ENCODE measurements around the gene TCEAL9.

DNA sequence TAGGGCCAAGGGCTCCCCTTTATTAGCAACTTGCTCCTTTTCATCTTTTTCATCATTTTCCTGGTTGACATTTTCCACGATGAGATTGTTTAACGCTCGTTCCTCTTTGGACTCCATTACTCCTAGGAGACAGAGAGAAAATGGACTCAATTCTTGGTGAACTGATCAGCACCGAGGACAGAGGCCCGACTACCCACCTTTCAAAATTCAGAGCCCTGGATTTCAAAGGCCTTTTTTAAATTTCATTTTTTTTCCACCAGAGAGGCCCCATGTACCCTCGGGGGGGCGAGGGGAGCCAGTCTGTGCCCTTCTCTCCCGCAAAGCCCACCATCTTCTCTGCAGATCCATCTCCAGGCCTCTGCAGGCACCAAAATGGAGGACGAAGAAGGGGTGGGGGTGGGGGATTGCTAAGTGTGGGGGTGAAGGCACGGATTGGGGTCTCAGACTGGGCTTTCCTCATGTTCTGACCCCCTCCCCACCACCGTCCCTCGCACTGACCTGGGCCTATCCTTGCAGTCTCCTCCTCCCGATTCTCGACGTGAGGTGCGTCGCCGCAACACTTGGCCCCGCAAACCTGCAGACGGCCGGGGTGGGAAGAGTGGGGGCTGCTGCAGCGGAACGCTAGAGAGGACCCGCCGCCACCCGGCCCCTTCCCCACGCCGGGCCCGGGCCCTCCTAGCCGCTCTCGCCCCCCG, 46.3 kb upstream of the TCEAL9 start:
- TF ChIP-seq, protein P1, sequence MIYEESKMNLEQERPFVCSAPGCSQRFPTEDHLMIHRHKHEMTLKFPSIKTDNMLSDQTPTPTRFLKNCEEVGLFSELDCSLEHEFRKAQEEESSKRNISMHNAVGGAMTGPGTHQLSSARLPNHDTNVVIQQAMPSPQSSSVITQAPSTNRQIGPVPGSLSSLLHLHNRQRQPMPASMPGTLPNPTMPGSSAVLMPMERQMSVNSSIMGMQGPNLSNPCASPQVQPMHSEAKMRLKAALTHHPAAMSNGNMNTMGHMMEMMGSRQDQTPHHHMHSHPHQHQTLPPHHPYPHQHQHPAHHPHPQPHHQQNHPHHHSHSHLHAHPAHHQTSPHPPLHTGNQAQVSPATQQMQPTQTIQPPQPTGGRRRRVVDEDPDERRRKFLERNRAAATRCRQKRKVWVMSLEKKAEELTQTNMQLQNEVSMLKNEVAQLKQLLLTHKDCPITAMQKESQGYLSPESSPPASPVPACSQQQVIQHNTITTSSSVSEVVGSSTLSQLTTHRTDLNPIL (CRISPR knock-in tag; IDR thresholded peaks at IDR 0.05; ENCODE audit: low read depth), result no peak
- no peak for TF ChIP-seq OSR1 (CRISPR knock-in tag; IDR thresholded peaks at IDR 0.05)
- TF ChIP-seq ARNTL (CRISPR knock-in tag; IDR thresholded peaks at IDR 0.05; ENCODE audit: borderline replicate concordance, low read depth), result no peak
- TF ChIP-seq ESRRG (CRISPR knock-in tag; IDR thresholded peaks at IDR 0.05), result no peak
- TF ChIP-seq, protein P2, sequence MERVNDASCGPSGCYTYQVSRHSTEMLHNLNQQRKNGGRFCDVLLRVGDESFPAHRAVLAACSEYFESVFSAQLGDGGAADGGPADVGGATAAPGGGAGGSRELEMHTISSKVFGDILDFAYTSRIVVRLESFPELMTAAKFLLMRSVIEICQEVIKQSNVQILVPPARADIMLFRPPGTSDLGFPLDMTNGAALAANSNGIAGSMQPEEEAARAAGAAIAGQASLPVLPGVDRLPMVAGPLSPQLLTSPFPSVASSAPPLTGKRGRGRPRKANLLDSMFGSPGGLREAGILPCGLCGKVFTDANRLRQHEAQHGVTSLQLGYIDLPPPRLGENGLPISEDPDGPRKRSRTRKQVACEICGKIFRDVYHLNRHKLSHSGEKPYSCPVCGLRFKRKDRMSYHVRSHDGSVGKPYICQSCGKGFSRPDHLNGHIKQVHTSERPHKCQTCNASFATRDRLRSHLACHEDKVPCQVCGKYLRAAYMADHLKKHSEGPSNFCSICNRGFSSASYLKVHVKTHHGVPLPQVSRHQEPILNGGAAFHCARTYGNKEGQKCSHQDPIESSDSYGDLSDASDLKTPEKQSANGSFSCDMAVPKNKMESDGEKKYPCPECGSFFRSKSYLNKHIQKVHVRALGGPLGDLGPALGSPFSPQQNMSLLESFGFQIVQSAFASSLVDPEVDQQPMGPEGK (CRISPR knock-in tag; IDR thresholded peaks at IDR 0.05; ENCODE audit: borderline replicate concordance), result no peak
- TF ChIP-seq ISL1 (CRISPR knock-in tag; IDR thresholded peaks at IDR 0.05), result no peak
- TF ChIP-seq, protein P3, sequence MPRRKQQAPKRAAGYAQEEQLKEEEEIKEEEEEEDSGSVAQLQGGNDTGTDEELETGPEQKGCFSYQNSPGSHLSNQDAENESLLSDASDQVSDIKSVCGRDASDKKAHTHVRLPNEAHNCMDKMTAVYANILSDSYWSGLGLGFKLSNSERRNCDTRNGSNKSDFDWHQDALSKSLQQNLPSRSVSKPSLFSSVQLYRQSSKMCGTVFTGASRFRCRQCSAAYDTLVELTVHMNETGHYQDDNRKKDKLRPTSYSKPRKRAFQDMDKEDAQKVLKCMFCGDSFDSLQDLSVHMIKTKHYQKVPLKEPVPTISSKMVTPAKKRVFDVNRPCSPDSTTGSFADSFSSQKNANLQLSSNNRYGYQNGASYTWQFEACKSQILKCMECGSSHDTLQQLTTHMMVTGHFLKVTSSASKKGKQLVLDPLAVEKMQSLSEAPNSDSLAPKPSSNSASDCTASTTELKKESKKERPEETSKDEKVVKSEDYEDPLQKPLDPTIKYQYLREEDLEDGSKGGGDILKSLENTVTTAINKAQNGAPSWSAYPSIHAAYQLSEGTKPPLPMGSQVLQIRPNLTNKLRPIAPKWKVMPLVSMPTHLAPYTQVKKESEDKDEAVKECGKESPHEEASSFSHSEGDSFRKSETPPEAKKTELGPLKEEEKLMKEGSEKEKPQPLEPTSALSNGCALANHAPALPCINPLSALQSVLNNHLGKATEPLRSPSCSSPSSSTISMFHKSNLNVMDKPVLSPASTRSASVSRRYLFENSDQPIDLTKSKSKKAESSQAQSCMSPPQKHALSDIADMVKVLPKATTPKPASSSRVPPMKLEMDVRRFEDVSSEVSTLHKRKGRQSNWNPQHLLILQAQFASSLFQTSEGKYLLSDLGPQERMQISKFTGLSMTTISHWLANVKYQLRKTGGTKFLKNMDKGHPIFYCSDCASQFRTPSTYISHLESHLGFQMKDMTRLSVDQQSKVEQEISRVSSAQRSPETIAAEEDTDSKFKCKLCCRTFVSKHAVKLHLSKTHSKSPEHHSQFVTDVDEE (CRISPR knock-in tag; IDR thresholded peaks at IDR 0.05), result no peak
- no peak for TF ChIP-seq ZNF565 (CRISPR knock-in tag; conservative IDR thresholded peaks at IDR 0.05; ENCODE audit: low read depth)
- no peak for TF ChIP-seq GLIS3 (CRISPR knock-in tag; IDR thresholded peaks at IDR 0.05)
- TF ChIP-seq ZNF8 (CRISPR knock-in tag; IDR thresholded peaks at IDR 0.05), result no peak
- no peak for TF ChIP-seq CSDC2 (CRISPR knock-in tag; IDR thresholded peaks at IDR 0.05)
- no peak for TF ChIP-seq RARB (CRISPR knock-in tag; IDR thresholded peaks at IDR 0.05)

Data from SK-N-SH treated with all-trans-retinoic acid at 6 μM for 48 hours (cell line).